Endothelial cell of umbilical vein (primary cell): ENCODE measurements around the gene OR2T12. TPM values are rescaled to one million over a fixed set of nuclear protein-coding genes. Genes with fewer than 3 reads are reported as not detected.

Experiments used
- BruUV-seq: library from RNA; stranded (reverse); fragments of 400-500 nt; replicated peaks from 2 replicates; lab custom pipeline; 2021; lab: Mats Ljungman, UMichigan
- CTCF ChIA-PET: fragments of 300-600, 350-600 bp; sonication (Branson Sonifier 250); formaldehyde crosslinking; loops from one replicate; lab custom pipeline; 2021; ENCODE audit warnings: antibody characterized with exemption, inconsistent platforms; lab: Charles Lee
- POLR2A ChIA-PET: fragments of 300-600, 350-600 bp; sonication (Branson Sonifier 250); formaldehyde crosslinking; loops from one replicate; lab custom pipeline; 2021; ENCODE audit warnings: antibody characterized with exemption, inconsistent platforms; lab: Charles Lee
- DNase-seq: peaks from one replicate; pipeline ENCODE4 v3.0.0-alpha.2; 2011; ENCODE audit warnings: low read depth, low spot score
- FAIRE-seq: peaks from 2 replicates; lab custom pipeline; 2011; peaks lifted over from hg19 to GRCh38; lab: Jason Lieb, UNC
- H2AFZ ChIP-seq: 2 replicates; pipeline ENCODE4 v1.6.0; 2012; ENCODE audit warnings: low read depth, low read length, control low read depth, inconsistent platforms
- H3K27ac ChIP-seq: 2 replicates; pipeline ENCODE4 v1.5.1; 2011; ENCODE audit warnings: low read depth, mild to moderate bottlenecking, control low read depth, low read length, moderate library complexity; ENCODE audit not compliant: insufficient read depth
- H3K27me3 ChIP-seq, 2 experiments: 2 replicates each; pipeline versions ENCODE4 v1.6.0 to v1.6.1; 2011; ENCODE audit warnings: low read length in 2 of 2, mixed read lengths in 1 of 2; ENCODE audit not compliant: control insufficient read depth in 2 of 2, insufficient read depth in 2 of 2
- H3K36me3 ChIP-seq, 2 experiments: 2 replicates in 1 of 2; 3 replicates in 1 of 2; pipeline ENCODE4 v1.5.1; 2011; ENCODE audit warnings: low read length in 2 of 2, mild to moderate bottlenecking in 1 of 2, moderate library complexity in 1 of 2; ENCODE audit not compliant: control insufficient read depth in 2 of 2, insufficient read depth in 2 of 2; ENCODE audit errors: extremely low read depth in 1 of 2
- H3K4me1 ChIP-seq: 3 replicates; pipeline ENCODE4 v1.5.1; 2011; ENCODE audit warnings: mild to moderate bottlenecking, low read length; ENCODE audit not compliant: control insufficient read depth, insufficient read depth; ENCODE audit errors: extremely low read depth
- H3K4me2 ChIP-seq: 2 replicates; pipeline ENCODE4 v1.6.1; 2011; ENCODE audit warnings: low read length, control low read depth, mixed read lengths; ENCODE audit not compliant: insufficient read depth
- H3K4me3 ChIP-seq, 3 experiments: fragments of 200-600 bp in 1 of 3; sonication (generic), shearing (Covaris generic) in 1 of 3; replicated peaks in 1 of 3; 2 replicates each; pipeline ENCODE4 v1.5.1; 2011 to 2016; ENCODE audit warnings: control low read depth in 3 of 3, low read length in 3 of 3, mild to moderate bottlenecking in 2 of 3, inconsistent platforms in 1 of 3, low read depth in 1 of 3, moderate library complexity in 1 of 3; ENCODE audit not compliant: insufficient read depth in 1 of 3
- H3K79me2 ChIP-seq: 2 replicates; pipeline ENCODE4 v1.6.0; 2012; ENCODE audit warnings: low read length, inconsistent platforms; ENCODE audit not compliant: control insufficient read depth, insufficient read depth
- H3K9ac ChIP-seq: replicated peaks from 2 replicates; pipeline ENCODE3; 2011; ENCODE audit warnings: low read length, control low read depth; ENCODE audit not compliant: insufficient read depth; ENCODE audit errors: extremely low read depth
- H3K9me1 ChIP-seq: replicated peaks from 3 replicates; pipeline ENCODE4 v1.6.0; 2011; ENCODE audit warnings: mild to moderate bottlenecking, low read length; ENCODE audit not compliant: control insufficient read depth, insufficient read depth; ENCODE audit errors: extremely low read depth
- H3K9me3 ChIP-seq: replicated peaks from 2 replicates; pipeline ENCODE4 v1.5.1; 2012; ENCODE audit warnings: low read length, inconsistent platforms; ENCODE audit not compliant: control insufficient read depth, insufficient read depth
- H4K20me1 ChIP-seq: replicated peaks from 2 replicates; pipeline ENCODE3; 2011; ENCODE audit warnings: mild to moderate bottlenecking, low read length; ENCODE audit not compliant: control insufficient read depth, insufficient read depth; ENCODE audit errors: extremely low read depth
- CTCF ChIP-seq, 2 donors: IDR thresholded peaks; 1 replicate in 1 of 2; 2 replicates in 1 of 2; pipeline ENCODE4 v1.5.1; 2011; ENCODE audit warnings: low read length in 2 of 2, mild to moderate bottlenecking in 2 of 2, moderate library complexity in 2 of 2, control low read depth in 1 of 2, inconsistent platforms in 1 of 2, low read depth in 1 of 2; ENCODE audit not compliant: insufficient read depth in 1 of 2; ENCODE audit errors: extremely low read depth in 1 of 2
- EZH2 ChIP-seq: IDR thresholded peaks from 2 replicates; pipeline ENCODE4 v1.6.1; 2012; ENCODE audit warnings: borderline replicate concordance, low read depth, mild to moderate bottlenecking, moderate library complexity, low read length, inconsistent platforms; ENCODE audit not compliant: severe bottlenecking
- FOS ChIP-seq: IDR thresholded peaks from 2 replicates; pipeline ENCODE4 v1.6.1; 2011; ENCODE audit warnings: mild to moderate bottlenecking, low read length, moderate library complexity, borderline replicate concordance; ENCODE audit not compliant: insufficient read depth
- GATA2 ChIP-seq: IDR thresholded peaks from 2 replicates; pipeline ENCODE4 v1.7.0; 2011; ENCODE audit warnings: low read depth, mild to moderate bottlenecking, moderate library complexity, mixed read lengths, low read length; ENCODE audit not compliant: insufficient read length, insufficient read depth
- JUN ChIP-seq: IDR thresholded peaks from 2 replicates; pipeline ENCODE4 v1.6.1; 2011; ENCODE audit warnings: borderline replicate concordance, low read depth; ENCODE audit not compliant: insufficient read length, insufficient read depth
- MAX ChIP-seq: IDR thresholded peaks from 2 replicates; pipeline ENCODE4 v1.6.1; 2011; ENCODE audit not compliant: insufficient read depth, insufficient read length
- MYC ChIP-seq: IDR thresholded peaks from one replicate; pipeline ENCODE4 v1.6.1; 2011; ENCODE audit warnings: mild to moderate bottlenecking, low read depth, low read length
- POLR2A ChIP-seq: IDR thresholded peaks from 2 replicates; pipeline ENCODE4 v1.6.1; 2012; ENCODE audit warnings: low read depth, mild to moderate bottlenecking, control low read depth, low read length
- POLR2AphosphoS5 ChIP-seq: IDR thresholded peaks from 2 replicates; pipeline ENCODE4 v1.6.1; 2012; ENCODE audit warnings: low read depth, mild to moderate bottlenecking, control low read depth, low read length, moderate library complexity; ENCODE audit not compliant: insufficient read depth
- dilution Hi-C: fragments of 300-500 bp; cut with MboI; formaldehyde crosslinking; loops from one replicate; pipeline ENCODE4 v1.15.0; 2019; ENCODE audit warnings: low sequenced_read_pairs; ENCODE audit not compliant: extremely low pct_ligation_motif_present
- intact Hi-C: fragments of 100-400 bp; cut with micrococcal nuclease; formaldehyde crosslinking; loops from one replicate; pipeline ENCODE4 v1.10.0; 2022
- polyA plus RNA-seq, 4 experiments: library from polyadenylated mRNA; depleted of rRNA in 3 of 4; stranded (reverse) in 3 of 4; unstranded in 1 of 4; fragments of >200 nt; gene quantifications; 2 replicates each; pipeline versions ENCODE4 v1.2.1 to v1.2.3, GENCODE V29; 2011 to 2012; ENCODE audit warnings: missing spikeins in 1 of 4
- total RNA-seq: library from RNA; stranded (reverse); gene quantifications from 2 replicates; pipeline ENCODE4 v1.2.3, GENCODE V29; 2021

OR2T12 gene
- total and polyA plus RNA-seq, 2 donors (not counting 3 experiments of a cell fraction or from before 2014, with no cell fraction given) = not detected

GRCh38 chr1:248288391-248288790 lies 14.8 kb downstream of the OR2T12 start:
- H3K4me2 ChIP-seq = no peak overlapping the region
- no peak overlapping the region for H3K9ac ChIP-seq
- intact Hi-C loops = no loop called here
- H3K36me3 ChIP-seq = no peaks in the 10 kb centered on the region
- no peak overlapping the region for H3K27ac ChIP-seq
- H2AFZ ChIP-seq = no peak overlapping the region
- FAIRE-seq (no peak), DNase-seq (no peak)
- dilution Hi-C loops = no loop called here
- CTCF ChIA-PET = no interaction called here
- H3K4me3 ChIP-seq = no peak overlapping the region
- POLR2A ChIA-PET = no interaction called here
- H3K4me1 ChIP-seq = no peaks in the 10 kb centered on the region
- no peaks in the 10 kb centered on the region for H3K27me3 ChIP-seq
- no peaks in the 10 kb centered on the region for H3K79me2 ChIP-seq
- no peaks in the 10 kb centered on the region for H3K9me3 ChIP-seq
- no peaks in the 10 kb centered on the region for H4K20me1 ChIP-seq
- no peaks in the 10 kb centered on the region for H3K9me1 ChIP-seq
- TF ChIP-seq POLR2A (no peak), CTCF (IDR thresholded peaks at IDR 0.05; ENCODE audit: extremely low read depth in 1 of 2, insufficient read depth in 1 of 2, low read depth in 1 of 2, low read length in 2 of 2) (no peak), EZH2 (no peak), POLR2AphosphoS5 (no peak), MAX (no peak), GATA2 (no peak), MYC (no peak), JUN (no peak), FOS (no peak)
- BruUV-seq = no TSS peak
